ENCODE data around the gene DDX56. TPM values are rescaled to one million over a fixed set of nuclear protein-coding genes. Genes with fewer than 3 reads are reported as not detected.

The DDX56 gene
- 45.8 TPM for total RNA-seq (2013)
- polyA plus RNA-seq (10 to 100 TPM; 32.2 to 69.3 (median 33.9) TPM), polyA minus RNA-seq (28.5 and 34.7 TPM in 2 replicates), total RNA-seq (18.4 to 40.1 (median 28.9) reads per million in 11 experiments)

GRCh38 chr7:44573464-44574286 lies at the start of gene DDX56:
TSS of gene DDX56 (minus strand) at chr7:44573908. CDS start at chr7:44573895, 13 bp downstream.
- Histone ChIP-seq H3K79me2 (ENCODE audit: insufficient read depth, low read length) (peaks cover 40% of the 10 kb centered on the region), H3K27me3 (ENCODE audit: control insufficient read depth in 2 of 2, insufficient read depth in 2 of 2, low read length in 2 of 2) (no peaks in the 10 kb centered on the region), H3K4me1 (ENCODE audit: control insufficient read depth in 1 of 2, insufficient read depth in 2 of 2, low read length in 2 of 2) (peaks cover 20 to 23% of the 10 kb centered on the region in 2 donors), H2AFZ (ENCODE audit: insufficient read depth, low read depth, low read length, poor library complexity, severe bottlenecking) (peak within 1 kb of the TSS; percentile 97), H3K4me3 (replicated peaks in 1 of 3; ENCODE audit: low read depth in 2 of 3, low read length in 3 of 3) (peak within 1 kb of the TSS; percentile 65 to 88 (median 80)), H3K9me3 (replicated peaks in 1 of 2; ENCODE audit: control insufficient read depth in 1 of 2, insufficient read depth in 1 of 2, low read length in 2 of 2) (no peaks in the 10 kb centered on the region), H3K27ac (ENCODE audit: low read depth in 1 of 2, low read length in 2 of 2) (peak within 1 kb of the TSS; percentile 75 to 97), H3K4me2 (replicated peaks; ENCODE audit: extremely low read depth, low read length, poor library complexity, severe bottlenecking) (peak within 1 kb of the TSS; percentile 86), H3K9ac (ENCODE audit: insufficient read depth, low read length, poor library complexity, severe bottlenecking) (peak within 1 kb of the TSS; percentile 84), H4K20me1 (ENCODE audit: insufficient read depth, low read length) (peaks cover 5% of the 10 kb centered on the region), H3K36me3 (replicated peaks in 1 of 2; ENCODE audit: control insufficient read depth in 1 of 2, insufficient read depth in 2 of 2, low read length in 2 of 2) (peaks cover 54 to 63% of the 10 kb centered on the region in 2 donors)
- Mint-ChIP-seq H3K9me3 (no peaks in the 10 kb centered on the region), H3K36me3 (peaks cover 57 to 70% of the 10 kb centered on the region in 2 donors), H3K27me3 (ENCODE audit: low read depth in 3 of 3) (no peaks in the 10 kb centered on the region), H3K4me3 (peak within 1 kb of the TSS; percentile 93 to 98), H3K27ac (peak within 1 kb of the TSS; percentile 95 to 99 (median 97)), H3K4me1 (peaks cover 26% of the 10 kb centered on the region)
- WGBS (ENCODE audit: insufficient coverage), result under 1% methylated on average over 73 of the region's 74 CpGs
- no peak for TF ChIP-seq CTCF (IDR thresholded peaks at IDR 0.05)
- DNase-seq, result peak; percentile 93 to 99 (median 93)
- intact Hi-C loops (cut with micrococcal nuclease), result loop anchor here (5.0 to 10.0 kb wide), 4 partner anchors 81 to 739 kb away; partner anchors contain the start of genes NUDCD3 (in 1 of the 2), TBRG4 (in 1 of the 2) and ZMIZ2 (in 1 of the 2)

GRCh38 chr7:44622342-44623151 lies 48.8 kb upstream of the DDX56 start:
- peaks cover 3 to 8% (median 5%) of the 10 kb centered on the region in 7 donors for H3K9me3 Mint-ChIP-seq
- WGBS (ENCODE audit: insufficient coverage), result 86% methylated on average over 2 of the region's 5 CpGs
- no peaks in the 10 kb centered on the region for H4K20me1 ChIP-seq (ENCODE audit: insufficient read depth, low read length)
- H3K4me3 ChIP-seq (replicated peaks in 1 of 3; ENCODE audit: low read depth in 2 of 3, low read length in 3 of 3), result peak overlapping the region in 1 of 3 experiments; percentile 8
- H3K9ac ChIP-seq (ENCODE audit: insufficient read depth, low read length, poor library complexity, severe bottlenecking), result no peak overlapping the region
- H3K27ac Mint-ChIP-seq, result peak overlapping the region; percentile 97 to 100 (median 99)
- H3K36me3 ChIP-seq (replicated peaks in 1 of 2; ENCODE audit: control insufficient read depth in 1 of 2, insufficient read depth in 2 of 2, low read length in 2 of 2), result peaks cover 33 to 52% of the 10 kb centered on the region in 2 donors
- H3K79me2 ChIP-seq (ENCODE audit: insufficient read depth, low read length), result peaks cover 94% of the 10 kb centered on the region
- H3K4me3 Mint-ChIP-seq, result peak overlapping the region in 1 of 2 donors; percentile 13
- peaks cover 57% of the 10 kb centered on the region for H3K4me1 Mint-ChIP-seq
- no peak for TF ChIP-seq CTCF (IDR thresholded peaks at IDR 0.05)
- peaks cover 64 to 71% of the 10 kb centered on the region in 2 donors for H3K36me3 Mint-ChIP-seq
- intact Hi-C loops (cut with micrococcal nuclease), result no loop called here
- peak; percentile 59 to 75 (median 66) for DNase-seq
- H3K4me1 ChIP-seq (ENCODE audit: control insufficient read depth in 1 of 2, insufficient read depth in 2 of 2, low read length in 2 of 2), result peaks cover 35 to 59% of the 10 kb centered on the region in 2 donors
- H3K27me3 ChIP-seq (ENCODE audit: control insufficient read depth in 2 of 2, insufficient read depth in 2 of 2, low read length in 2 of 2), result no peaks in the 10 kb centered on the region
- peak overlapping the region; percentile 55 to 98 for H3K27ac ChIP-seq (ENCODE audit: low read depth in 1 of 2, low read length in 2 of 2)
- peak overlapping the region; percentile 6 for H3K4me2 ChIP-seq (replicated peaks; ENCODE audit: extremely low read depth, low read length, poor library complexity, severe bottlenecking)
- peaks cover 0 to 4% (median 0%) of the 10 kb centered on the region in 3 donors for H3K27me3 Mint-ChIP-seq (ENCODE audit: low read depth in 3 of 3)
- peaks cover 0 to 3% of the 10 kb centered on the region in 2 donors for H3K9me3 ChIP-seq (replicated peaks in 1 of 2; ENCODE audit: control insufficient read depth in 1 of 2, insufficient read depth in 1 of 2, low read length in 2 of 2)
- H2AFZ ChIP-seq (ENCODE audit: insufficient read depth, low read depth, low read length, poor library complexity, severe bottlenecking), result no peak overlapping the region

Data from CD14-positive monocyte (primary cell).